ENCODE measurements around the gene TMEM209. TPM values are rescaled to one million over a fixed set of nuclear protein-coding genes. Genes with fewer than 3 reads are reported as not detected.
"Not testable (repeated sequence)": the region's sequence is repeated elsewhere in the genome, so short reads cannot be mapped to it uniquely, and the experiment has no call there.

TMEM209 gene
- 10 to 100 TPM; 18.6 to 21.8 TPM for total RNA-seq

- no peak for TF ChIP-seq CTCF (IDR thresholded peaks at IDR 0.05)
- peak; percentile 97 for DNase-seq
- Histone ChIP-seq H3K36me3 (no peaks in the 10 kb centered on the region), H3K27ac (peak within 1 kb of the TSS; percentile 91), H3K4me3 (peak within 1 kb of the TSS; percentile 64), H3K4me1 (no peaks in the 10 kb centered on the region), H3K27me3 (no peaks in the 10 kb centered on the region), H3K9ac (ENCODE audit: low read depth in 2 of 2, low read length in 2 of 2) (peak within 1 kb of the TSS; percentile 84 to 98), H3K9me3 (no peaks in the 10 kb centered on the region)
- intact Hi-C loops (cut with DNase I), result loop anchor here (5.0 kb wide), 1 partner anchor 133 kb away; the partner anchor contains the start of gene KLHDC10
Observed at GRCh38 chr7:130205084-130205947, at the start of gene TMEM209. Gene TMEM209 (minus strand): TSS chr7:130205406. CDS start chr7:130205375, 31 bp downstream.

GRCh38 chr7:130254555-130254954 lies 49.3 kb upstream of the TMEM209 start:
- H3K4me3 ChIP-seq, result no peak overlapping the region
- intact Hi-C loops (cut with DNase I), result no loop called here
- no peaks in the 10 kb centered on the region for H3K27me3 ChIP-seq
- no peak for TF ChIP-seq CTCF (IDR thresholded peaks at IDR 0.05)
- H3K27ac ChIP-seq, result no peak overlapping the region
- H3K4me1 ChIP-seq, result no peaks in the 10 kb centered on the region
- no peak overlapping the region for H3K9ac ChIP-seq (ENCODE audit: low read depth in 2 of 2, low read length in 2 of 2)
- no peaks in the 10 kb centered on the region for H3K9me3 ChIP-seq
- no peak for DNase-seq
- no peaks in the 10 kb centered on the region for H3K36me3 ChIP-seq

- H3K27ac ChIP-seq; intact Hi-C loops (cut with DNase I); H3K4me1 ChIP-seq; H3K9me3 ChIP-seq; H3K27me3 ChIP-seq; H3K4me3 ChIP-seq; H3K36me3 ChIP-seq; H3K9ac ChIP-seq (ENCODE audit: low read depth in 2 of 2, low read length in 2 of 2); DNase-seq: not testable (repeated sequence)
Observed at GRCh38 chr7:130249626-130250025, 44.4 kb upstream of the TMEM209 start.

- intact Hi-C loops (cut with DNase I); H3K36me3 ChIP-seq; H3K9me3 ChIP-seq; H3K27ac ChIP-seq; H3K4me3 ChIP-seq; DNase-seq; H3K27me3 ChIP-seq; H3K9ac ChIP-seq (ENCODE audit: low read depth in 2 of 2, low read length in 2 of 2); H3K4me1 ChIP-seq: not testable (repeated sequence)
Observed at GRCh38 chr7:130248842-130249241, 43.6 kb upstream of the TMEM209 start.

- DNase-seq; H3K27me3 ChIP-seq; H3K27ac ChIP-seq; H3K9ac ChIP-seq (ENCODE audit: low read depth in 2 of 2, low read length in 2 of 2); intact Hi-C loops (cut with DNase I); H3K4me1 ChIP-seq; H3K4me3 ChIP-seq; H3K36me3 ChIP-seq; H3K9me3 ChIP-seq: not testable (repeated sequence)
Observed at GRCh38 chr7:130246491-130246890, 41.3 kb upstream of the TMEM209 start.

GRCh38 chr7:130243486-130243885 lies 38.3 kb upstream of the TMEM209 start:
- H3K4me3 ChIP-seq; H3K9ac ChIP-seq (ENCODE audit: low read depth in 2 of 2, low read length in 2 of 2); H3K9me3 ChIP-seq; H3K36me3 ChIP-seq; H3K27ac ChIP-seq; DNase-seq; H3K4me1 ChIP-seq; H3K27me3 ChIP-seq: not testable (repeated sequence)
- intact Hi-C loops (cut with DNase I), result loop anchor here (5.0 kb wide), 1 partner anchor 319 kb away; no protein-coding TSS in a partner anchor

- Histone ChIP-seq H3K9ac (ENCODE audit: low read depth in 2 of 2, low read length in 2 of 2) (no peak overlapping the region), H3K36me3 (no peaks in the 10 kb centered on the region), H3K9me3 (no peaks in the 10 kb centered on the region), H3K27ac (no peak overlapping the region), H3K27me3 (no peaks in the 10 kb centered on the region), H3K4me1 (no peaks in the 10 kb centered on the region), H3K4me3 (no peak overlapping the region)
- intact Hi-C loops (cut with DNase I), result loop anchor here (5.0 kb wide), 1 partner anchor 320 kb away; no protein-coding TSS in a partner anchor
- TF ChIP-seq CTCF (IDR thresholded peaks at IDR 0.05), result peak; percentile 82
- peak; percentile 60 for DNase-seq
Observed at GRCh38 chr7:130242198-130243014, 37.2 kb upstream of the TMEM209 start.

Measured in colonic mucosa (tissue), 4 donors.